ENCODE data around the gene DNAJB4. TPM values are rescaled to one million over a fixed set of nuclear protein-coding genes. Genes with fewer than 3 reads are reported as not detected.

DNAJB4 gene
- total and polyA plus RNA-seq, 2 experiments from 2014 or later, result 12.4 to 12.9 TPM

- no peak for TF ChIP-seq REST (IDR thresholded peaks at IDR 0.05; ENCODE audit: unreplicated experiment)
- no peak for TF ChIP-seq POLR2AphosphoS5 (IDR thresholded peaks at IDR 0.05; ENCODE audit: low read depth)
- TF ChIP-seq JUNB (IDR thresholded peaks at IDR 0.05; ENCODE audit: unreplicated experiment), result no peak
Observed at GRCh38 chr1:78029793-78030192, 25.1 kb downstream of the DNAJB4 start (continued).

GRCh38 chr1:78032996-78033796, 28.5 kb downstream of the DNAJB4 start:
- Histone ChIP-seq H3K36me3 (ENCODE audit: insufficient read depth) (no peaks in the 10 kb centered on the region), H3K9me2 (ENCODE audit: insufficient read depth) (no peaks in the 10 kb centered on the region), H3K27ac (ENCODE audit: low read depth) (no peak overlapping the region), H3K4me1 (ENCODE audit: insufficient read depth) (no peaks in the 10 kb centered on the region), H3K27me3 (ENCODE audit: insufficient read depth) (no peaks in the 10 kb centered on the region), H3K4me2 (no peak overlapping the region), H3K79me2 (replicated peaks; ENCODE audit: insufficient read depth) (no peaks in the 10 kb centered on the region), H4K20me1 (replicated peaks; ENCODE audit: insufficient read depth) (no peaks in the 10 kb centered on the region), H3F3A (replicated peaks; ENCODE audit: low read depth) (no peaks in the 10 kb centered on the region), H2AFZ (peak overlapping the region; percentile 53; the same call in 1 of the 2 replicates), H3K4me3 (no peak overlapping the region)
- no peaks in the 10 kb centered on the region for H3K4me1 Mint-ChIP-seq
- no peaks in the 10 kb centered on the region for H3K9me3 Mint-ChIP-seq
- no peaks in the 10 kb centered on the region for H3K27me3 Mint-ChIP-seq (ENCODE audit: insufficient read depth, low read depth, poor library complexity)
- ATAC-seq (no peak), DNase-seq (ENCODE audit: low spot score) (no peak)
- H3K27ac Mint-ChIP-seq, result no peak overlapping the region
- no peaks in the 10 kb centered on the region for H3K36me3 Mint-ChIP-seq (ENCODE audit: low read depth)
- no peak overlapping the region for H3K4me3 Mint-ChIP-seq
- TF ChIP-seq CTCF (conservative IDR thresholded peaks at IDR 0.05; ENCODE audit: low read depth in 2 of 2) (no peak), ETS1 (IDR thresholded peaks at IDR 0.05) (no peak), REST (IDR thresholded peaks at IDR 0.05; ENCODE audit: unreplicated experiment) (no peak), EZH2phosphoT487 (IDR thresholded peaks at IDR 0.05; ENCODE audit: unreplicated experiment) (no peak), CREB1 (CRISPR knock-in tag; IDR thresholded peaks at IDR 0.05; ENCODE audit: low read depth) (no peak)

All from GM23338 (cell line).